ENCODE data around the gene CA10.

Gene CA10

GRCh38 chr17:52181782-52182181, 23.3 kb upstream of the CA10 start:
- no peaks in the 10 kb centered on the region for H3K27me3 ChIP-seq (ENCODE audit: insufficient read depth, low read depth, severe bottlenecking)
- no peak overlapping the region for H3K27ac ChIP-seq
- TF ChIP-seq CTCF (IDR thresholded peaks at IDR 0.05; ENCODE audit: low read depth, low read length): no peak
- H3K36me3 ChIP-seq: no peaks in the 10 kb centered on the region
- DNase-seq: no peak
- no peaks in the 10 kb centered on the region for H3K9me3 ChIP-seq (ENCODE audit: severe bottlenecking)
- no peak overlapping the region for H3K4me3 ChIP-seq (ENCODE audit: low read depth, low read length)

- H3K27me3 ChIP-seq (ENCODE audit: insufficient read depth, low read depth, severe bottlenecking): no peaks in the 10 kb centered on the region
- TF ChIP-seq CTCF (IDR thresholded peaks at IDR 0.05; ENCODE audit: low read depth, low read length): no peak
- H3K9me3 ChIP-seq (ENCODE audit: severe bottlenecking): no peaks in the 10 kb centered on the region
- H3K4me3 ChIP-seq (ENCODE audit: low read depth, low read length): no peak overlapping the region
- H3K27ac ChIP-seq: no peak overlapping the region
- DNase-seq: no peak
- H3K36me3 ChIP-seq: no peaks in the 10 kb centered on the region
Observed at GRCh38 chr17:52178012-52178411, 19.5 kb upstream of the CA10 start.

- peak; percentile 73 for DNase-seq
- no peaks in the 10 kb centered on the region for H3K9me3 ChIP-seq (ENCODE audit: severe bottlenecking)
Observed at GRCh38 chr17:52170963-52171572, 12.6 kb upstream of the CA10 start.

GRCh38 chr17:52160136-52160567, 1.6 kb upstream of the CA10 start:
- H3K36me3 ChIP-seq: no peaks in the 10 kb centered on the region; the same call in 1 of the 2 replicates
- H3K27me3 ChIP-seq (ENCODE audit: insufficient read depth, low read depth, severe bottlenecking): no peaks in the 10 kb centered on the region

More at GRCh38 chr17:52170963-52171572, 12.6 kb upstream of the CA10 start:
- no peak overlapping the region for H3K27ac ChIP-seq
- no peaks in the 10 kb centered on the region for H3K27me3 ChIP-seq (ENCODE audit: insufficient read depth, low read depth, severe bottlenecking)
- H3K4me3 ChIP-seq (ENCODE audit: low read depth, low read length): no peak overlapping the region
- TF ChIP-seq CTCF (IDR thresholded peaks at IDR 0.05; ENCODE audit: low read depth, low read length): peak; percentile 85
- H3K36me3 ChIP-seq: no peaks in the 10 kb centered on the region

GRCh38 chr17:52159246-52160135, 977 bp upstream of the CA10 start:
- DNase-seq: peak; percentile 50
- Histone ChIP-seq H3K4me3 (ENCODE audit: low read depth, low read length) (peak overlapping the region; percentile 58), H3K27me3 (ENCODE audit: insufficient read depth, low read depth, severe bottlenecking) (no peaks in the 10 kb centered on the region), H3K27ac (no peak overlapping the region), H3K36me3 (no peaks in the 10 kb centered on the region; the same call in 1 of the 2 replicates), H3K9me3 (ENCODE audit: severe bottlenecking) (no peaks in the 10 kb centered on the region)
- no peak for TF ChIP-seq CTCF (IDR thresholded peaks at IDR 0.05; ENCODE audit: low read depth, low read length)

More at GRCh38 chr17:52160136-52160567, 1.6 kb upstream of the CA10 start:
- Histone ChIP-seq H3K4me3 (ENCODE audit: low read depth, low read length) (peak overlapping the region; percentile 58), H3K9me3 (ENCODE audit: severe bottlenecking) (no peaks in the 10 kb centered on the region), H3K27ac (peak overlapping the region; percentile 38)
- TF ChIP-seq CTCF (IDR thresholded peaks at IDR 0.05; ENCODE audit: low read depth, low read length): no peak
- DNase-seq: peak; percentile 51

Measured in WERI-Rb-1 (cell line).